Gastrocnemius medialis (tissue), 4 donors: ENCODE measurements around the gene GSTM2. TPM values are rescaled to one million over a fixed set of nuclear protein-coding genes. Genes with fewer than 3 reads are reported as not detected.
A peak's percentile ranks its signal among the peaks of the same experiment; 100 is the strongest.

ENCODE experiments used
- ATAC-seq, 2 donors: fragments of 150-250 bp; one replicate each; pipeline ENCODE4 v1.9.1; 2016
- DNase-seq, 2 donors: peaks; one replicate each; pipeline ENCODE4 v3.0.0-alpha.2; 2019
- H3K27ac ChIP-seq, 4 donors: fragments of 200-600 bp; sonication (generic); 1 replicate in 1 of 4; 2 replicates in 3 of 4; pipeline ENCODE4 v1.5.1; 2016 to 2018; ENCODE audit warnings: mild to moderate bottlenecking in 2 of 4, moderate library complexity in 1 of 4
- H3K27me3 ChIP-seq, 3 donors: fragments of 200-600 bp; sonication (generic) in 2 of 3; 1 replicate in 1 of 3; 2 replicates in 2 of 3; pipeline versions ENCODE4 v1.5.1 to v1.6.0; 2016 to 2019; ENCODE audit warnings: mild to moderate bottlenecking in 1 of 3, moderate library complexity in 1 of 3
- H3K36me3 ChIP-seq, 2 donors: fragments of 200-600 bp; sonication (generic) in 1 of 2; one replicate each; pipeline ENCODE4 v1.5.1; 2017 to 2018
- H3K4me1 ChIP-seq, 2 donors: fragments of 200-600 bp; sonication (generic) in 1 of 2; one replicate each; pipeline ENCODE4 v1.5.1; 2016 to 2017; ENCODE audit warnings: mild to moderate bottlenecking in 2 of 2
- H3K4me3 ChIP-seq, 4 donors: fragments of 200-600 bp; sonication (generic) in 3 of 4; 1 replicate in 1 of 4; 2 replicates in 3 of 4; pipeline ENCODE4 v1.5.1; 2016 to 2019; ENCODE audit warnings: mild to moderate bottlenecking in 2 of 4
- H3K9me3 ChIP-seq, 3 donors: fragments of 200-600 bp; sonication (generic) in 2 of 3; 1 replicate in 1 of 3; 2 replicates in 2 of 3; pipeline ENCODE4 v1.5.1; 2016 to 2019
- CTCF ChIP-seq, 5 experiments: fragments of 450-650 bp in 3 of 5; fragments of 200-600 bp in 2 of 5; sonication (generic) in 2 of 5; IDR thresholded peaks in 4 of 5; conservative IDR thresholded peaks in 1 of 5; 1 replicate in 4 of 5; 2 replicates in 1 of 5; pipeline ENCODE4 v1.5.1; 2016 to 2019; ENCODE audit warnings: antibody characterized with exemption in 5 of 5, mild to moderate bottlenecking in 3 of 5, moderate library complexity in 3 of 5
- POLR2A ChIP-seq, 2 donors: fragments of 450-650 bp; IDR thresholded peaks; one replicate each; pipeline ENCODE4 v1.6.1; 2017; ENCODE audit warnings: antibody characterized with exemption in 2 of 2, mild to moderate bottlenecking in 2 of 2, moderate library complexity in 2 of 2
- in situ Hi-C, 4 donors: fragments of 200-750 bp; cut with MboI; loops; one replicate each; pipeline versions ENCODE4 v1.15.0 to v1.8.0; 2017; ENCODE audit warnings: low sequenced_read_pairs in 4 of 4
- intact Hi-C: fragments of 100-400 bp; cut with DNase I; formaldehyde crosslinking; loops from one replicate; pipeline ENCODE4 v1.15.1; 2023; ENCODE audit warnings: low total_unique reads
- total RNA-seq, 4 donors: library from RNA; depleted of rRNA; stranded (reverse); fragments of >200 nt; gene quantifications; one replicate each; pipeline versions ENCODE4 v1.1.0 to v1.2.3, GENCODE V29; 2016

The GSTM2 gene
- total RNA-seq, 4 donors from 2014 or later = 29.2 to 41.4 (median 39.0) TPM

- DNase-seq (peak; percentile 60 to 69), ATAC-seq (peak; percentile 92 to 95)
- H3K9me3 ChIP-seq = no peaks in the 10 kb centered on the region
- peak overlapping the region in 1 of 4 donors; percentile 14 for H3K4me3 ChIP-seq
- in situ Hi-C loops (loop anchor here (5.0 to 10.0 kb wide), 3 partner anchors 129 to 344 kb away; partner anchors contain the start of gene AHCYL1 (in 1 of the 4)), intact Hi-C loops (loop anchor here (2.0 to 5.0 kb wide), 3 partner anchors 43 to 96 kb away; partner anchors contain the start of genes GNAI3 and GSTM1)
- no peak overlapping the region for H3K27ac ChIP-seq
- H3K4me1 ChIP-seq = peaks cover 0 to 6% of the 10 kb centered on the region in 2 donors
- H3K36me3 ChIP-seq = no peaks in the 10 kb centered on the region
- no peak for TF ChIP-seq POLR2A (IDR thresholded peaks at IDR 0.05)
- peak; percentile 73 to 92 (median 85) for TF ChIP-seq CTCF (IDR thresholded peaks at IDR 0.05 in 4 of 5, conservative IDR thresholded peaks at IDR 0.05 in 1 of 5)
- H3K27me3 ChIP-seq = no peaks in the 10 kb centered on the region
Observed at GRCh38 chr1:109643385-109644230, 24.2 kb upstream of the GSTM2 start.

DNA sequence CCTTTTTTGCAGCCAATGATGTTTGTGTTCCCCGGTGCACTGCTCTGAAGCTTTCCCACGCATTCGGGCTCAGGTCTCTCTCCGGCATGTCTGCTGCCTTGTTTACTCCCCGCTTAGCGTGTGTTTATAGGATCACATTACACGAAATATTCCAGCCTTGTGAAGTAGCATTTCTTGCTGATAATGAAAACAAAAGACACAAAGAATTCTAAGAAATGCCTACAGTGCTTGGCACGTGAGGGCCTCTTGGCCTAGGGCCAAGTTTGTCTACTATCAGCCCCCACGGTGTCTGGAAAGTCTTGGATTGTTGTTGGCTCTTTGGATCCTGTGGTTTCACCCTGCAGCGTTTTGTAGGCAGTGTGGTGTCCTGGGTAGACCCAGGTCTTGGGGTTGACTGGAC, 23.2 kb upstream of the GSTM2 start:
- intact Hi-C loops = loop anchor here (5.0 kb wide), 2 partner anchors 58 to 97 kb away; partner anchors contain the start of gene GNAI3
- Histone ChIP-seq H3K27ac (no peak overlapping the region), H3K27me3 (no peaks in the 10 kb centered on the region), H3K36me3 (no peaks in the 10 kb centered on the region), H3K4me1 (peaks cover 0 to 6% of the 10 kb centered on the region in 2 donors), H3K4me3 (no peak overlapping the region), H3K9me3 (no peaks in the 10 kb centered on the region)
- in situ Hi-C loops = loop anchor here (5.0 to 10.0 kb wide), 3 partner anchors 128 to 343 kb away; partner anchors contain the start of gene AHCYL1 (in 1 of the 4)
- TF ChIP-seq CTCF (IDR thresholded peaks at IDR 0.05 in 4 of 5, conservative IDR thresholded peaks at IDR 0.05 in 1 of 5) = no peak
- no peak for TF ChIP-seq POLR2A (IDR thresholded peaks at IDR 0.05)
- ATAC-seq (no peak), DNase-seq (no peak)

- Histone ChIP-seq H3K4me1 (peaks cover 0 to under 1% of the 10 kb centered on the region in 2 donors), H3K36me3 (no peaks in the 10 kb centered on the region), H3K27me3 (no peaks in the 10 kb centered on the region), H3K4me3 (peak overlapping the region in 2 of 4 donors; percentile 26 to 28), H3K27ac (no peak overlapping the region), H3K9me3 (no peaks in the 10 kb centered on the region)
- DNase-seq = no peak
- TF ChIP-seq POLR2A (IDR thresholded peaks at IDR 0.05) (no peak), CTCF (IDR thresholded peaks at IDR 0.05 in 4 of 5, conservative IDR thresholded peaks at IDR 0.05 in 1 of 5) (peak in 1 of 5 experiments; percentile 12)
- no peak for ATAC-seq
- intact Hi-C loops = no loop called here
- in situ Hi-C loops = loop anchor here in 1 of 4 donors (10.0 kb wide), 1 partner anchor 335 kb away; the partner anchor contains the start of gene AHCYL1
Observed at GRCh38 chr1:109649491-109649914, 18.4 kb upstream of the GSTM2 start.

DNA sequence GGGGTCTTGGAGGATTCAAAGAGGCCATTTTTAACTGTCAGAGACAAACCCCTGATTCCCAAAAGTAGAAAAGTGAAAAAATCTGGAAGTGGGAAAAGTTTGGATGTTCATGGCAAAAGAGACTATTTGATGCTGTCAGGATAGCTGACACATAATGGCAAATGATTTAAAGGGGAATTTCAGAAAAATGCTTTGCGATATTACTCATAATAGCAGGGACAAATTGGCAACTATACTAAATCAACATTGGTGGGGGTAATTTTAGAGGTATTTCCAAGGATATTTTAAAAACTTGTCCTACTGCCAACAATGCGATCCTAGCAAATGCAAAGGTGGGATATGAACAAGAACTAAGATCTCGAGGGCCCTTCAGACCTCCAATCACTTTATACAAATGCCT, 17.2 kb upstream of the GSTM2 start:
- DNase-seq = no peak
- in situ Hi-C loops (loop anchor here in 3 of 4 donors (10.0 kb wide), 1 partner anchor 106 kb away; the partner anchor contains the start of gene GNAI3 (in 3 of the 3)), intact Hi-C loops (no loop called here)
- no peaks in the 10 kb centered on the region for H3K27me3 ChIP-seq
- no peak for ATAC-seq
- no peaks in the 10 kb centered on the region for H3K9me3 ChIP-seq
- no peaks in the 10 kb centered on the region for H3K36me3 ChIP-seq
- no peak for TF ChIP-seq POLR2A (IDR thresholded peaks at IDR 0.05)
- TF ChIP-seq CTCF (IDR thresholded peaks at IDR 0.05 in 4 of 5, conservative IDR thresholded peaks at IDR 0.05 in 1 of 5) = no peak
- H3K4me1 ChIP-seq = peaks cover 8 to 10% of the 10 kb centered on the region in 2 donors
- no peak overlapping the region for H3K4me3 ChIP-seq
- no peak overlapping the region for H3K27ac ChIP-seq
